ENCODE results near the gene CLDN24.
A peak's percentile ranks its signal among the peaks of the same experiment; 100 is the strongest.

The CLDN24 gene

DNA sequence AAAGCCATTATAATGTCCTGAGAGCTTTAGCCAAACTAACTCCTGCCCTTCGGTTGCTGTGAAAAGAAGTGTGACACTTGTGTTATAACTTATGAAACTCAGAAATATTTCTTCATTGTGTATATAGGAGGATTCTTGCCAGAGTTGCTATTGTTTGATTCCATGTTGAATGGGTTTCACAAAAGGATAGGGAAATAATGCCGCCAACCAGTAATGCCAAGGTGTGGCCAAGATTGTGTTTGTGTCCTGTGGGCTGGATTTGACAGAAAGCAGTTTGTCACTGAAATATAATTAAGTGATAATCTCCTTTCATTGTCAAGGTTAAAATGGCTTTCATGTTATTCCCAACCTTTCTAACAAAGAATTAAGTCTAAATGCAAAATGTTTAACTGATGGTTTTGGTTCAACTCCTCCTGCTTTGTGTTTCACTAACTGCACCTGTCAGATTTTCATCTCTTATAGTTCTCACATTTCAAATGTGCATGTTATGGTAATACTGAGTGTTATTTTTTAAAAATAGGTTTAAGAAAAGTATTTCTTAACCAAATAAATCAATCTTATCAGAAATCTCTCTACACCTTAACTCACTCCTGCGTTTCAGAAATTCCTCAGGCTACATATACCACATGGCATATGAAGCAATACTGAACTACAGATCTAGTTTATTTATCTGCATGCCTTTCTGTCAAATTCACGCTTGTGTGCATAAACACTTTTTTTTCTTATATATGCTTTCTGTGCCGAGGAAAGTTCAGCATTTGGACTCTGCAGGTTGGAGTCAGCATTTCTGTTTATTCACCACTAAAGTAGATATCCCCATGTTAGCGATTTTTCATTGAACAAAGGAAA lies 1.8 kb downstream of the CLDN24 start, which contains the start of gene CLDN22:
CLDN22 (minus strand) TSS at position 66 of the 849 bp plus-strand sequence; CDS start at position 8, 58 bp downstream.
- no peak for DNase-seq

GRCh38 chr4:183318656-183319055 lies 3.6 kb downstream of the CLDN24 start:
- no peak for DNase-seq

GRCh38 chr4:183314806-183315205 lies 7.4 kb downstream of the CLDN24 start:
- no peak for DNase-seq

- no peak for DNase-seq
Measured at GRCh38 chr4:183314336-183314735, 7.9 kb downstream of the CLDN24 start.

DNA sequence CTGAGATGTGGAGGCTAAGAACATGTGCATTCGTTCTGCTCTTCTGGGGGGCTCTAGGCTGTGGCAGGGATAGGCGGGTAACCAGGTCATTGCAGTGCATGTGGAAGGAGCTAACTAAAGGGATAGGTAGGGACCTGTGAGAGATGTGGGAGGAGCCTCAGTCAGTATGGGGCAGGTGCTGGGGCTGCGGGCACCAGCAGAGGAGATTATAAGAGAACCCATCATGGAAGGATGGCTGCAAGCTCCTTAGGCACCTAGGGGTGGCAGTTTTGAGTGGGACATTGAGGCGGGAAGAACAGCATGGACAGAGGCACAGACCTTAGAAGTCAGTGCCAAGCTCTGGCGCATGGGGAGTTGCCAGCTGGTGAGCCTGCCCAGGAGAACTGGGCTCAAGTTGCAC lies 9.4 kb downstream of the CLDN24 start:
- DNase-seq, result no peak

- DNase-seq, result peak; percentile 1
Measured at GRCh38 chr4:183306811-183307210, 15.4 kb downstream of the CLDN24 start.

DNA sequence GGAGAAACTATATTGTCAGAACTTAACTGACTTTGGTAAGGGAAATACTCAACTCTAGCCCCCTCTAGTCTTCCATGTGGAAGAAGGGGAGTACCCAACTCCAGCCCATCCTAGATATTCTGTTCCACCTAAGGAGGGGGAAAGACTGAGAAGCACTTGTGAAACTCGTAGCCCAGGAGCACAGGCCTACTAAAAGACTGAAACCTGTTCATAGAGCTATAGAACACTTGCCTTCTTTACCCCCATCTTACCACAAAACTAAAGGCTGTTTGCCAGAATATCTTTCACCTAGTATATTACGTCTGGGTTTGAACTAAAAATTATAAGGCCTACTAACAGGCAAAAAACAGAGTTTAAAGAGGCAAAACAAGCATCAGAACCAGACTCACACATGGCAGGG lies 17.7 kb downstream of the CLDN24 start:
- no peak for DNase-seq

DNA sequence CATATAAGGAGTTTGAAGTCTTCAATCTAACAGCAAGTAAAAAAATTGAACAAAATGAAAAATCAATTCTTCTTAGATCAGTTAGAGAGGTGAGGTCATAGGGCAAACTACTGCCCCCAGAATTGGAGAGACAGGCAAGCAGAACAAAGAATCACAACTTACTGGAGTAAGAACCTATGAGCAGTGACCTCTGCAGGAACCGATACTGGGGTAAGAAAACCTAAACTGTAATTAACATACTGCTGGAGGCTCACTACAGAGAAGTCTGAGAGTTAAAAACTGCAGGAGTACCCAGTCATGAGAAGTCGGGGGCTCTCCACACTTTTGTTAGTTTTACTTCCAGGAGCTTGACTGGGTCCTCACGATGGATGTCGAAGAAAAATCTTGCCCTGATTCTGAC lies 18.2 kb downstream of the CLDN24 start:
- DNase-seq, result no peak

DNA sequence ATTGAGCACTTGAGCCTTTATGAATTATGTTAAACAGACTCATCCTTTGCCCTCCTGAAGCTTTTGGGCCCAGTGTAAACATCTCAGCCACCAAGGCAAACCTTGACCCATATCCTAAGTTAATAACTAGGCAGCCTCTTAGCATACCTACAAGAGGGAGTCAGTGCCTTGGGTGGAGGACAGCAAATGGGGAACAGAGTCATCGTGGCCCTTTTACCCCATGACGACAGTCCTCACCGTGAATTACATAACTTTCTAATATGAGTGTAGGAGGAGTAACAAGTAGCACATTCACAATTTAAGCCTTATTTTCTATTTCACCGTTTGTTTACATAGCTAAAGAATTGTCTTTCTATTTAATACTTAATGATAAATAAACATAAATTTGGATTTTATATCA lies 18.9 kb downstream of the CLDN24 start:
- no peak for DNase-seq

DNA sequence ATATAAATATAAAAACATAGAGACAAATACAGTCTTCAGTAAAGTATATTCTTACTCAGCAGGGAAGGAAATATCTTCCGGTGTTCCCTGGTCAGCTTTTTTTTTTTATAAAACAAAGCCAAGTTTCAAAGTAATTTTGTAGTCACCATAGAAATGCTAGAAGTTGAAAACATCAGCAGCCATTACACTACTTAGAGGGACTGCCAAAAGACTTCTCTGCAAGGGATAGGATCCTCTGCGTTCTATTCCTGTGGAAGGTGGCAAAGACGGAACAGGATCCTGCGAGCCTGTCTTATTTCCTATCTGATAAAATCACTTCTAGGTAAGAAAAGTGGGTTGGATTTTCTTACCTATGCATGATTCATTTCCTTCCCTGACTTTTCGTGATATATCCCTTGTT lies 21.6 kb downstream of the CLDN24 start:
- no peak for DNase-seq

GRCh38 chr4:183300070-183300469 lies 22.2 kb downstream of the CLDN24 start:
- no peak for DNase-seq

GRCh38 chr4:183299464-183299863 lies 22.8 kb downstream of the CLDN24 start:
- no peak for DNase-seq

- DNase-seq, result no peak
Measured at GRCh38 chr4:183297675-183298074, 24.6 kb downstream of the CLDN24 start.

DNA sequence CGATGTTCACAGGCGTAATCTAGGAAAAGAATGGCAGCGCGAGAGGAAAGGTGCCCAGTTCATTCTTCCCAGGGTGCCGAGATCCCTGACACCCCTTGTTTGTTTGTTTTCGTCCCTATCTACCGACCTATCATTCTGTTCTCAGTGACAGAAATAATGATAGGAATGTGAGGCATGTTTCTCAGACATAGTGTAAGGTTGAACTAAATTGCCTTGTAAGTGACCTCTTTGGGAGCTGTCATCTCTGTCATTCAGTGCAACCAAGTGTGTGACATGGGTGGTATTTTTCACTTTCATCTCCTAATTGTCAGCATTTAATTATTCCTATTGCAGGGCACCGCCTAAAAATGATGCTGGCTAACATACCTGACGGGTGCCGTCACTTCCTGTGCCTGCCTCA lies 26.5 kb downstream of the CLDN24 start:
- DNase-seq, result no peak

DNA sequence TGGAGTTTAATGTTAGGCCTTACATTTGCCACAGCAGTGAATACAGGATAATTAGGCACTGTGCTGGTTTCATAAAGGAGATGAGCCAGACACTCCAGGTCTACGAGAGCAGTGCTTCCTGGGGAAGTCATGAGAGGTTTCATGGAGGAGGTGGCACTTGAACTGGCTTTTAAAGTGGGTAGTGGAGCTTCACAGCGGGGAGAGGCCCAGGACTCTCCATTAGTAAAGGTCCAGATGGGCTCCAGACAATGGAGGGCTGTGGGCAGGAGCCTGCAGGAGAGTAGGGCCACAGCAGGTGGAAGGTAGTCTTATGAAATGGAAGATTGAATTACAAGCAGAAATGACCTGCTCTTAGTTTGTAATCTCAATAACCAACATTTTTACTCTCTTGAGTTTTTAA lies 31.2 kb downstream of the CLDN24 start:
- no peak for DNase-seq

DNA sequence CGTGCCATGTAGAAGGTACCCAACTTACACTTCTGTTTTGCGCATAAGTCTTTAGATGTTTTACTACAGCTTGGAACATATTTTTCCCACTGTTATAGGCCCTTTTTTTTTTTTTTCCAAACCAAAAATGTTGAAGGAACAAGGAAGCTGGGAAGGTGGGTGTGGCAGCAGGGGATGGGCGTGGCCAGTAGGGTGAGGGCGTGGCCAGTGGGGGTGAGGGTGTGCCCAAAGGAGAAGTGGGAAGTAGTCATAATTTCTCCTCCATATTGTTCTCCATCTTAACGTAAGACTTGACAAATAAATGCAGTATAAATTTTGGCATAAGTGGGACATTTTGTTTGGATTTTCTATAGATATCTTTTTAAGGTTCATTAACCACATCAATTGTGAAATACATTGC lies 32.5 kb downstream of the CLDN24 start:
- no peak for DNase-seq

- no peak for DNase-seq
Measured at GRCh38 chr4:183288955-183289354, 33.3 kb downstream of the CLDN24 start.

DNA sequence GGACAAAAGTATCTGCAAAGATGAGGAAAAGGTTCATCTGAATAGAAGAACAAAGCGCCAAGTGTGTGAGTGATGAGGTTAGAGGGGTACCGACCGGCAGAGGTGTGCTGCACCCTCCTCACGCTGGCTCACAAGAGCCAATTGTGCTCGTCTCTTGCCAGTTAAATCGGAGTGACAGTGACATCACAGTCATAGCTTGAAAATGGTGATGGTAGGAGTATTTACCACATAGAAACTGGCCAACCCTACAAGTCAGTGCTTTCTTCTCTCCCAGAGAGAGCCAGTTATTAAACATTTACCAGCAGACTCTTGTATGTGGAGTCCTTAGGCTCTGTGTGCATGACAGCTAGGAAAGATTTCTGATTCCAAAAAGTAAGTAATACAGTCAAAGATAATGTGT lies 34.5 kb downstream of the CLDN24 start:
- no peak for DNase-seq

- DNase-seq, result no peak
Measured at GRCh38 chr4:183287309-183287659, 34.9 kb downstream of the CLDN24 start.

GRCh38 chr4:183286590-183287308 lies 35.5 kb downstream of the CLDN24 start:
- no peak for DNase-seq

DNA sequence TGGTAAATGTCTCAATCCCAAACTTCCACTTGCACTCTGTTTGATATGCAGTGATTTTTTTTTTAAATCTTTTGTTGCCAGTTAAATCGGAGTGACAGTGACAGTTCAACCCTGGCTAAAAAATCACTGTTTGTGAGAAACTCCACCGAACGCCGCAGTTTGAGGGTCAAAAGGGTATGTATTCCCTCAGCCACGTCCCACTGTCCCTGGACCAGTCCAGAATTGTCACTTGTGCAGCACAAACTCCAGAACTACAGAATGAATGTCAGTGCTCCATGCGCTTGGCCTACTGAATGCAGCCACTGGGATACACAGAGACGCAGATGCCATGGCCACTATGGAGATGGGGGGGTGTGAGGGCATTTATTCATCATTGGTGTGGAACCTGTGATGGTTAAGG lies 36.3 kb downstream of the CLDN24 start:
- no peak for DNase-seq

GRCh38 chr4:183284965-183285364 lies 37.3 kb downstream of the CLDN24 start:
- DNase-seq, result no peak

DNA sequence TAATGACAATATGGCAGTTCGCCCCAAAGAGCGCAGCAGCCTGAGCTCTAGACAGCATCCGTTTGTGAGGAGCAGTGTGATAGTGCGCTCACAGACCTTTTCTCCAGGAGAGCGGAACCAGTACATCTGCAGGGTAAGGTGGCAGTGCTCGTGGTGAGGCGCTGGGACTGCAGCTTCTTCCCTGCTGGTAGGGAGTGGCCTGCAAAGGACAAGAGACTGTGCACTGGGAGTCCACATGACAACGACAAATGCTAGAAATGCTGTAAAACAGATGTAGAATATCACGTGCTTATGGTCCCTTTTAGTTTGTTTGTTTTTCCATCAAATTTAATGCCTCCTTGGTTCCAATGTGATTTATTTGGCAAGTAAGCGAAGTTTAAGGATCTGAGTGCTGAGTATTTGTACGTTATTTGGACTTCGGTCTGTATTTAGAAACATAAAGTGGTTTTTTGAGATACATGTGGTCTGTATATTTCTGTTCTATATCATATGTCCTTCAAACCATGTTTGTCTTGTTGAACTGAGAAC lies 37.9 kb downstream of the CLDN24 start:
- DNase-seq, result no peak

- no peak for DNase-seq
Measured at GRCh38 chr4:183276106-183276505, 46.1 kb downstream of the CLDN24 start.
